HG02623 (cell line): Measurements from ENCODE around the gene KIRREL2.

Source experiments
- ATAC-seq: cut with Tn5 transposase; IDR thresholded peaks from one replicate; pipeline ENCODE4 v1.9.1; 2021; ENCODE audit warnings: moderate library complexity; ENCODE audit not compliant: unreplicated experiment

KIRREL2 gene

DNA sequence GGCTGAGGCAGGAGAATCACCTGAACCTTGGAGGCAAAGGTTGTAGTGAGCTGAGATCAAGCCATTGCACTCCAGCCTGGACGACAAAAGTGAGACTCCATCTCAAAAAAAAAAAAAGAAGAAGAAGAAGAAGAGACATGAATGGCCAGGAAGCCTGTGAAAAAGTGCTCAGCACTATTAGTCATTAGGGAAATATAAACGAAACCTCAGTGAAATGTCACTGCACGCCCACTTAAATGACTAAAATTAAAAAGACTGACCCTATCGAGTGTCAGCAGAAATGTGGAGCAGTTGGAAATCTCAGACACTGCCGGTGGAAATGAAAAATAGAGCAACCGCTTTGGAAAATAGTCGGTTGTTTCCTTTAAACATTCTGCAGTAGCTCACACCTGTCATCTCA is 56.9 kb downstream of the KIRREL2 start:
- ATAC-seq: no peak

DNA sequence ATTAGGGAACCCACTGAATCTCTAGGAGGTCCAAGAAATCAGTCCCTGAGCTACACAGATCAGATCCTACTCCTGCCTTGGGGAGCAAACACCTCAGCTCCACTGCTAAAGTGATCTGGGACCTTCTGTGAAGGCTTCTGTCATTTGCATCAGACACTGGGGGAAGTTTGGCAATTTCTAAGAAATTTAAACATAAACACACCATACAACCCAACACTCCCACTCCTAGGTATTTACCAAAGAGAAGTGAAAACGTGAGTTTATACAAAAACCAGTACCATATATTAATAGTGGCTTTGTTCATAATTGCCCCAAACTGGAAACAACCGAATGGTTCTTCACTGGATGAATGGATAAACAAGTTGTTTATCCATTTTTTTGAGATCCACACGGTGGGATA is 58.7 kb downstream of the KIRREL2 start:
- ATAC-seq: no peak
